ENCODE measurements around the gene NAALAD2.

The NAALAD2 gene

GRCh38 chr11:90171359-90171758 lies 36.9 kb downstream of the NAALAD2 start:
- Histone ChIP-seq H2AK5ac (ENCODE audit: low read depth, low read length) (no peak overlapping the region), H4K8ac (ENCODE audit: low read depth, low read length) (no peak overlapping the region), H3K4ac (ENCODE audit: low read length) (no peak overlapping the region), H3K9me3 (replicated peaks in 1 of 2; ENCODE audit: control insufficient read depth in 2 of 2, insufficient read depth in 1 of 2, low read depth in 1 of 2, low read length in 2 of 2) (no peaks in the 10 kb centered on the region), H2BK15ac (ENCODE audit: low read length) (no peak overlapping the region), H2BK12ac (ENCODE audit: low read length) (no peak overlapping the region), H3K18ac (ENCODE audit: low read length) (no peak overlapping the region), H2AFZ (ENCODE audit: low read length) (no peak overlapping the region), H2BK120ac (ENCODE audit: low read depth, low read length) (no peak overlapping the region), H3K79me1 (ENCODE audit: low read depth, low read length) (no peaks in the 10 kb centered on the region), H3K27ac (replicated peaks; ENCODE audit: low read length) (no peak overlapping the region), H3K36me3 (replicated peaks in 1 of 2; ENCODE audit: control insufficient read depth in 2 of 2, insufficient read depth in 2 of 2, low read length in 2 of 2) (no peaks in the 10 kb centered on the region), H3K14ac (ENCODE audit: low read length) (no peak overlapping the region), H3K27me3 (ENCODE audit: control insufficient read depth in 3 of 3, insufficient read depth in 3 of 3, low read depth in 1 of 3, low read length in 3 of 3) (no peaks in the 10 kb centered on the region), H3K4me1 (ENCODE audit: control insufficient read depth in 2 of 2, insufficient read depth in 1 of 2, low read depth in 1 of 2, low read length in 2 of 2) (no peaks in the 10 kb centered on the region), H3K4me3 (ENCODE audit: low read length in 2 of 2) (no peak overlapping the region), H3K4me2 (ENCODE audit: insufficient read depth, low read length, poor library complexity, severe bottlenecking) (no peak overlapping the region), H3K9ac (ENCODE audit: low read depth, low read length, poor library complexity) (no peak overlapping the region), H4K91ac (ENCODE audit: low read depth, low read length, poor library complexity) (no peak overlapping the region), H3K23ac (ENCODE audit: low read depth, low read length, poor library complexity) (no peak overlapping the region), H2BK5ac (ENCODE audit: low read length) (no peak overlapping the region)
- DNase-seq (ENCODE audit: low spot score), result no peak

GRCh38 chr11:90176069-90176468 lies 41.6 kb downstream of the NAALAD2 start:
- no peaks in the 10 kb centered on the region for H3K27me3 ChIP-seq (ENCODE audit: control insufficient read depth in 3 of 3, insufficient read depth in 3 of 3, low read depth in 1 of 3, low read length in 3 of 3)
- H4K91ac ChIP-seq (ENCODE audit: low read depth, low read length, poor library complexity), result no peak overlapping the region
- H2BK120ac ChIP-seq (ENCODE audit: low read depth, low read length), result no peak overlapping the region
- H3K14ac ChIP-seq (ENCODE audit: low read length), result no peak overlapping the region
- H3K4me2 ChIP-seq (ENCODE audit: insufficient read depth, low read length, poor library complexity, severe bottlenecking), result no peak overlapping the region
- H3K9ac ChIP-seq (ENCODE audit: low read depth, low read length, poor library complexity), result no peak overlapping the region
- H3K4ac ChIP-seq (ENCODE audit: low read length), result no peak overlapping the region
- H2AFZ ChIP-seq (ENCODE audit: low read length), result no peak overlapping the region
- H3K4me3 ChIP-seq (ENCODE audit: low read length in 2 of 2), result no peak overlapping the region
- no peak overlapping the region for H4K8ac ChIP-seq (ENCODE audit: low read depth, low read length)
- no peak overlapping the region for H2BK12ac ChIP-seq (ENCODE audit: low read length)
- no peak overlapping the region for H2BK5ac ChIP-seq (ENCODE audit: low read length)
- no peaks in the 10 kb centered on the region for H3K79me1 ChIP-seq (ENCODE audit: low read depth, low read length)
- H2AK5ac ChIP-seq (ENCODE audit: low read depth, low read length), result no peak overlapping the region
- no peak overlapping the region for H3K23ac ChIP-seq (ENCODE audit: low read depth, low read length, poor library complexity)
- no CpG with 5 or more reads among the region's 1 CpG for WGBS, 2 donors (ENCODE audit: extremely low coverage in 2 of 2, insufficient read length in 2 of 2, insufficient replicate concordance in 1 of 2)
- H3K18ac ChIP-seq (ENCODE audit: low read length), result no peak overlapping the region
- H2BK15ac ChIP-seq (ENCODE audit: low read length), result no peak overlapping the region
- no peak overlapping the region for H3K27ac ChIP-seq (replicated peaks; ENCODE audit: low read length)
- no peaks in the 10 kb centered on the region for H3K9me3 ChIP-seq (replicated peaks in 1 of 2; ENCODE audit: control insufficient read depth in 2 of 2, insufficient read depth in 1 of 2, low read depth in 1 of 2, low read length in 2 of 2)
- H3K36me3 ChIP-seq (replicated peaks in 1 of 2; ENCODE audit: control insufficient read depth in 2 of 2, insufficient read depth in 2 of 2, low read length in 2 of 2), result no peaks in the 10 kb centered on the region
- H3K4me1 ChIP-seq (ENCODE audit: control insufficient read depth in 2 of 2, insufficient read depth in 1 of 2, low read depth in 1 of 2, low read length in 2 of 2), result no peaks in the 10 kb centered on the region
- DNase-seq (ENCODE audit: low spot score), result no peak

- no peaks in the 10 kb centered on the region for H3K9me3 ChIP-seq (replicated peaks in 1 of 2; ENCODE audit: control insufficient read depth in 2 of 2, insufficient read depth in 1 of 2, low read depth in 1 of 2, low read length in 2 of 2)
- no peak for DNase-seq (ENCODE audit: low spot score)
- no peak overlapping the region for H2BK5ac ChIP-seq (ENCODE audit: low read length)
- H2BK120ac ChIP-seq (ENCODE audit: low read depth, low read length), result no peak overlapping the region
- H3K4ac ChIP-seq (ENCODE audit: low read length), result no peak overlapping the region
- H3K4me2 ChIP-seq (ENCODE audit: insufficient read depth, low read length, poor library complexity, severe bottlenecking), result no peak overlapping the region
- no peak overlapping the region for H3K27ac ChIP-seq (replicated peaks; ENCODE audit: low read length)
- peaks cover 0 to 2% of the 10 kb centered on the region in 2 donors for H3K36me3 ChIP-seq (replicated peaks in 1 of 2; ENCODE audit: control insufficient read depth in 2 of 2, insufficient read depth in 2 of 2, low read length in 2 of 2)
- no peak overlapping the region for H2AFZ ChIP-seq (ENCODE audit: low read length)
- no peak overlapping the region for H2BK12ac ChIP-seq (ENCODE audit: low read length)
- no peaks in the 10 kb centered on the region for H3K27me3 ChIP-seq (ENCODE audit: control insufficient read depth in 3 of 3, insufficient read depth in 3 of 3, low read depth in 1 of 3, low read length in 3 of 3)
- no peak overlapping the region for H4K91ac ChIP-seq (ENCODE audit: low read depth, low read length, poor library complexity)
- H2BK15ac ChIP-seq (ENCODE audit: low read length), result no peak overlapping the region
- no peak overlapping the region for H3K9ac ChIP-seq (ENCODE audit: low read depth, low read length, poor library complexity)
- H3K23ac ChIP-seq (ENCODE audit: low read depth, low read length, poor library complexity), result no peak overlapping the region
- no CpG with 5 or more reads among the region's 2 CpGs for WGBS, 2 donors (ENCODE audit: extremely low coverage in 2 of 2, insufficient read length in 2 of 2, insufficient replicate concordance in 1 of 2)
- H4K8ac ChIP-seq (ENCODE audit: low read depth, low read length), result no peak overlapping the region
- no peaks in the 10 kb centered on the region for H3K4me1 ChIP-seq (ENCODE audit: control insufficient read depth in 2 of 2, insufficient read depth in 1 of 2, low read depth in 1 of 2, low read length in 2 of 2)
- H3K79me1 ChIP-seq (ENCODE audit: low read depth, low read length), result no peaks in the 10 kb centered on the region
- no peak overlapping the region for H3K18ac ChIP-seq (ENCODE audit: low read length)
- no peak overlapping the region for H3K4me3 ChIP-seq (ENCODE audit: low read length in 2 of 2)
- H3K14ac ChIP-seq (ENCODE audit: low read length), result no peak overlapping the region
- H2AK5ac ChIP-seq (ENCODE audit: low read depth, low read length), result no peak overlapping the region
Measured at GRCh38 chr11:90178751-90179150, 44.3 kb downstream of the NAALAD2 start.

GRCh38 chr11:90179923-90180322 lies 45.5 kb downstream of the NAALAD2 start:
- no peak overlapping the region for H4K8ac ChIP-seq (ENCODE audit: low read depth, low read length)
- DNase-seq (ENCODE audit: low spot score), result no peak
- no peak overlapping the region for H2AK5ac ChIP-seq (ENCODE audit: low read depth, low read length)
- H2BK5ac ChIP-seq (ENCODE audit: low read length), result no peak overlapping the region
- H3K4me1 ChIP-seq (ENCODE audit: control insufficient read depth in 2 of 2, insufficient read depth in 1 of 2, low read depth in 1 of 2, low read length in 2 of 2), result no peaks in the 10 kb centered on the region
- H3K9me3 ChIP-seq (replicated peaks in 1 of 2; ENCODE audit: control insufficient read depth in 2 of 2, insufficient read depth in 1 of 2, low read depth in 1 of 2, low read length in 2 of 2), result no peaks in the 10 kb centered on the region
- no peak overlapping the region for H2AFZ ChIP-seq (ENCODE audit: low read length)
- no peak overlapping the region for H3K18ac ChIP-seq (ENCODE audit: low read length)
- H2BK120ac ChIP-seq (ENCODE audit: low read depth, low read length), result no peak overlapping the region
- no peak overlapping the region for H3K4ac ChIP-seq (ENCODE audit: low read length)
- H3K9ac ChIP-seq (ENCODE audit: low read depth, low read length, poor library complexity), result no peak overlapping the region
- H3K4me2 ChIP-seq (ENCODE audit: insufficient read depth, low read length, poor library complexity, severe bottlenecking), result no peak overlapping the region
- no peak overlapping the region for H4K91ac ChIP-seq (ENCODE audit: low read depth, low read length, poor library complexity)
- H2BK12ac ChIP-seq (ENCODE audit: low read length), result no peak overlapping the region
- no peak overlapping the region for H3K27ac ChIP-seq (replicated peaks; ENCODE audit: low read length)
- H3K79me1 ChIP-seq (ENCODE audit: low read depth, low read length), result no peaks in the 10 kb centered on the region
- H2BK15ac ChIP-seq (ENCODE audit: low read length), result no peak overlapping the region
- H3K36me3 ChIP-seq (replicated peaks in 1 of 2; ENCODE audit: control insufficient read depth in 2 of 2, insufficient read depth in 2 of 2, low read length in 2 of 2), result peaks cover 0 to 2% of the 10 kb centered on the region in 2 donors
- H3K14ac ChIP-seq (ENCODE audit: low read length), result no peak overlapping the region
- WGBS, 2 donors (ENCODE audit: extremely low coverage in 2 of 2, insufficient read length in 2 of 2, insufficient replicate concordance in 1 of 2), result no CpG with 5 or more reads among the region's 2 CpGs
- no peaks in the 10 kb centered on the region for H3K27me3 ChIP-seq (ENCODE audit: control insufficient read depth in 3 of 3, insufficient read depth in 3 of 3, low read depth in 1 of 3, low read length in 3 of 3)
- H3K4me3 ChIP-seq (ENCODE audit: low read length in 2 of 2), result no peak overlapping the region
- no peak overlapping the region for H3K23ac ChIP-seq (ENCODE audit: low read depth, low read length, poor library complexity)
